ENCODE data around the gene HOXC13. TPM values are rescaled to one million over a fixed set of nuclear protein-coding genes. Genes with fewer than 3 reads are reported as not detected.

Gene HOXC13
- total RNA-seq, 2 experiments from 2014 or later, result 0.06 TPM; not detected in 1

DNA sequence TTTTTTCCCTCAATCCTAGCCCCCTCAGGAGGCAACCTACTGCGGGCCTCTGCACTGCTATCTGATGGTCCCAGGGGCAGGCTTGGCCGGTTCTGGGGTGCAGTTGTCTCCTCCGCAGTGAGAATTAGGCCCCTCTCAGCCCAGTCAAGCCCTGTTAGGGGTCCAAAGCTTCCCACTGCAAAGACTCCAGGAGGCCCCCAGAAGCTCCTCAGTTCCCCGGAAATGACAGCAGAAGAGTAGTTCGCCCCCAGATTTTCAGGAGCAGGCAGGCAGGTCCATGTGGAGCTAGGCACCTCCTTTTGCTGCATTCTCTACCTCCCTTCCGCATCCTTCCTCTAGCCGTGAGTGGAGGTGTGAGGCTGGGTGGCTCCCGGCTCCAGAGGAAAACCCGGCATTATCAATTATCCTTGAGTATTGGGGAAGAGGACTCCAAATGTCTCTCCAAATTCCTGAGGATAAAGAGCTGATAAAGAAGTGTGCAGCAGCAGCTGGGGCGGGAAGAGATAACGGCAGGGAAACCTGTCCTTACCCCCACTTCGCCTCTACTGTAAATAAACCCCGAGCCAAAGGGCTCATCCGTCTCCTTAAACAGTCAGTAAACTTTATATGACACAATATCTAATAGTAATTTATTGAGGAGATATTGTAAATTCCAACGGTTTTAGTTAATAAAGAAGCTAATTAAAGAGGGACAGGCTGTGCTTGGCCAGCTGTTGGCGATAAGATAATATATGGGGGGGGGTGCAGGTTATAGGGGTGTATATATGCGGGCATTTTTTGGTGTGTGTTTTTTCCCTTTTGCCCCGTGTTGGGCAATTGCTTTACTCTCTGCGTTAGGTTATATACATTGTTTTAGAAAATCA lies 15.4 kb downstream of the HOXC13 start:
- Histone ChIP-seq H3K27ac (ENCODE audit: low read depth, low read length, poor library complexity, severe bottlenecking) (no peak overlapping the region), H3K9me3 (ENCODE audit: low read length) (no peaks in the 10 kb centered on the region), H3K4me1 (ENCODE audit: insufficient read depth, low read length, poor library complexity, severe bottlenecking) (peaks cover 6% of the 10 kb centered on the region), H3K79me2 (ENCODE audit: insufficient read depth, low read depth, low read length) (no peaks in the 10 kb centered on the region), H3K4me2 (ENCODE audit: low read length) (no peak overlapping the region), H2AFZ (ENCODE audit: low read length) (no peak overlapping the region), H3K36me3 (ENCODE audit: insufficient read depth, low read length) (no peaks in the 10 kb centered on the region), H4K20me1 (ENCODE audit: insufficient read depth, low read length) (no peaks in the 10 kb centered on the region; the same call in 1 of the 2 replicates), H3K9me2 (ENCODE audit: insufficient read depth, low read length) (no peaks in the 10 kb centered on the region), H3K4me3 (ENCODE audit: low read depth, low read length, poor library complexity, severe bottlenecking) (no peak overlapping the region)
- no peak; the same call in 1 of the 2 replicates for TF ChIP-seq EZH2phosphoT487 (IDR thresholded peaks at IDR 0.05; ENCODE audit: borderline replicate concordance, low read depth, low read length)
- TF ChIP-seq, protein P1, sequence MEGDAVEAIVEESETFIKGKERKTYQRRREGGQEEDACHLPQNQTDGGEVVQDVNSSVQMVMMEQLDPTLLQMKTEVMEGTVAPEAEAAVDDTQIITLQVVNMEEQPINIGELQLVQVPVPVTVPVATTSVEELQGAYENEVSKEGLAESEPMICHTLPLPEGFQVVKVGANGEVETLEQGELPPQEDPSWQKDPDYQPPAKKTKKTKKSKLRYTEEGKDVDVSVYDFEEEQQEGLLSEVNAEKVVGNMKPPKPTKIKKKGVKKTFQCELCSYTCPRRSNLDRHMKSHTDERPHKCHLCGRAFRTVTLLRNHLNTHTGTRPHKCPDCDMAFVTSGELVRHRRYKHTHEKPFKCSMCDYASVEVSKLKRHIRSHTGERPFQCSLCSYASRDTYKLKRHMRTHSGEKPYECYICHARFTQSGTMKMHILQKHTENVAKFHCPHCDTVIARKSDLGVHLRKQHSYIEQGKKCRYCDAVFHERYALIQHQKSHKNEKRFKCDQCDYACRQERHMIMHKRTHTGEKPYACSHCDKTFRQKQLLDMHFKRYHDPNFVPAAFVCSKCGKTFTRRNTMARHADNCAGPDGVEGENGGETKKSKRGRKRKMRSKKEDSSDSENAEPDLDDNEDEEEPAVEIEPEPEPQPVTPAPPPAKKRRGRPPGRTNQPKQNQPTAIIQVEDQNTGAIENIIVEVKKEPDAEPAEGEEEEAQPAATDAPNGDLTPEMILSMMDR (conservative IDR thresholded peaks at IDR 0.05; ENCODE audit: low read length), result no peak
- DNase-seq (ENCODE audit: low spot score), result no peak
- intact Hi-C loops (cut with micrococcal nuclease; ENCODE audit: unreplicated experiment), result no loop called here
- CTCF ChIA-PET (ENCODE audit: unreplicated experiment), result interaction anchor here (0.6 kb wide), 1 partner anchor 197 kb away, joined by 5 read pairs; no protein-coding TSS in a partner anchor
- BruUV-seq (replicated peaks), result no TSS peak
- POLR2A ChIA-PET, result no interaction called here

DNA sequence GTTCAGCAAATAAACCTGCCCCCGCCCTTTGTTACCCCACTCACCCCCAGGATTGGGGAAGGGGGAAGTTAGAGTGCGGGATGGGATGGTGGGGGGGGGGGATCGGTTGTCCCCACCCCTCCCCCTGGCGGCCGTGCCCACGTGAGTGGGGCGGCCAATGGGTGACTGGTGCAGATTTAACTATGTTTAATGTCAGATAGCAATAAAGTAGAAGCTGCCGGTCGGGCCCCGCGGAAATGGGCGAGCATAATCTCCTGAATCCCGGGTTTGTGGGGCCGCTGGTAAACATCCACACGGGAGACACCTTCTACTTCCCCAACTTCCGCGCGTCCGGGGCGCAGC lies 16.0 kb downstream of the HOXC13 start, which contains the start of gene HOXC12:
Gene HOXC12, plus strand, starts transcription at position 210 of the 342 bp plus-strand sequence. Its CDS starts 27 bp downstream, at position 237.
- Histone ChIP-seq H3K79me2 (ENCODE audit: insufficient read depth, low read depth, low read length) (no peaks in the 10 kb centered on the region), H3K27ac (ENCODE audit: low read depth, low read length, poor library complexity, severe bottlenecking) (no peak within 1 kb of the TSS), H3K4me2 (ENCODE audit: low read length) (no peak within 1 kb of the TSS), H3K4me3 (ENCODE audit: low read depth, low read length, poor library complexity, severe bottlenecking) (no peak within 1 kb of the TSS), H2AFZ (ENCODE audit: low read length) (no peak within 1 kb of the TSS), H3K4me1 (ENCODE audit: insufficient read depth, low read length, poor library complexity, severe bottlenecking) (peaks cover 6% of the 10 kb centered on the region), H3K9me3 (ENCODE audit: low read length) (no peaks in the 10 kb centered on the region), H4K20me1 (ENCODE audit: insufficient read depth, low read length) (no peaks in the 10 kb centered on the region; the same call in 1 of the 2 replicates), H3K9me2 (ENCODE audit: insufficient read depth, low read length) (no peaks in the 10 kb centered on the region), H3K36me3 (ENCODE audit: insufficient read depth, low read length) (no peaks in the 10 kb centered on the region)
- BruUV-seq (replicated peaks), result no TSS peak
- CTCF ChIA-PET (ENCODE audit: unreplicated experiment), result no interaction called here
- TF ChIP-seq EZH2phosphoT487 (IDR thresholded peaks at IDR 0.05; ENCODE audit: borderline replicate concordance, low read depth, low read length), result no peak
- TF ChIP-seq, protein P1 (conservative IDR thresholded peaks at IDR 0.05; ENCODE audit: low read length), result no peak
- intact Hi-C loops (cut with micrococcal nuclease; ENCODE audit: unreplicated experiment), result no loop called here
- POLR2A ChIA-PET, result no interaction called here
- DNase-seq (ENCODE audit: low spot score), result no peak
